Measurements from ENCODE around the gene ULBP3.

Gene ULBP3

GRCh38 chr6:150026976-150027805 lies 41.7 kb downstream of the ULBP3 start:
- no peak for TF ChIP-seq CTCF (IDR thresholded peaks at IDR 0.05)

- no peak for TF ChIP-seq CTCF (IDR thresholded peaks at IDR 0.05)
Measured at GRCh38 chr6:150025201-150025917, 43.6 kb downstream of the ULBP3 start, which contains the start of gene RAET1L. TSS of gene RAET1L (minus strand) at chr6:150025532. CDS start at chr6:150025471, 61 bp downstream.

GRCh38 chr6:150024646-150025155 lies 44.2 kb downstream of the ULBP3 start:
- no peak for TF ChIP-seq CTCF (IDR thresholded peaks at IDR 0.05)

GRCh38 chr6:150018846-150019580 lies 49.9 kb downstream of the ULBP3 start:
- no peak for TF ChIP-seq CTCF (IDR thresholded peaks at IDR 0.05)

GRCh38 chr6:150016324-150017185 lies 52.4 kb downstream of the ULBP3 start:
- peak; percentile 73 for TF ChIP-seq CTCF (IDR thresholded peaks at IDR 0.05)

Measured in LNCAP (cell line).